GM18508 (cell line): Measurements from ENCODE around the gene ZNF775.

Experiments
- ATAC-seq: cut with Tn5 transposase; IDR thresholded peaks from one replicate; pipeline ENCODE4 v1.9.1; 2021; ENCODE audit warnings: moderate number of reproducible peaks; ENCODE audit not compliant: insufficient read depth, unreplicated experiment

ZNF775 gene

DNA sequence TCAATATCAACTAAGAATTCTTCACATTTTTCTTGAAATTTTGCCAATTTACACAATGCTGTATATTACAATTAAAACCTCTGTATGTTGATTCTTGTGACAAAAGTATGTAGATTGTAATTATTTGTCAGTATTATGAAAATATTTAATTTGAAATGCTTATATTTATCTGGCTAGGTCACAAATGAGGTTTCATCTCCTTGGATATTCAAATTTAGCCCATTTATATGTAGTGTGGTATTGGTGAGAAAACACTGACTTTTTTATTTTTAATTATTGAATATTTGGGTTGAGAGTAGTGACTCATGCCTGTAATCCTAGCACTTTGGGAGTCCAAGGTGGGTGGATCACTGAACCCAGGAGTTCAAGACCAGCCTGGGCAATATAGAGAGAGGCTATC is 34.8 kb upstream of the ZNF775 start:
- no peak for ATAC-seq

DNA sequence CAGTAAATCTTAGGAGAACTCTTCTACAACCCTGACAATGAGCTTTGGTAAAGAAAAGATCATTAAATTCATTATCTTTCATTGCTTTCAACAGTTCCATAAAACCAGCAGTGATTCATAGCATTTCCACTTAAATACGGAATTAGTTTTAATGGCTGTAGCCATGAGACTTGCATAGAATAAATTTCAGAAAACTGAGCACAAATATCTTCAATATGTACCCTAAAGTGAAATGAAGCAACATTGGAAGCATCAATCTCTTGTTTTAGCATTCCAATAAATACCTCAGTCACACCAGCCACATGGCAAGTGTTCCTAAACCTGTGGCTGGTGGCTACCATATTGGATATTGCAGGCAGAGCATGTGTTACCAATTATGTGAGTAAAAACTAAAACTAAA is 34.1 kb upstream of the ZNF775 start:
- ATAC-seq, result no peak

DNA sequence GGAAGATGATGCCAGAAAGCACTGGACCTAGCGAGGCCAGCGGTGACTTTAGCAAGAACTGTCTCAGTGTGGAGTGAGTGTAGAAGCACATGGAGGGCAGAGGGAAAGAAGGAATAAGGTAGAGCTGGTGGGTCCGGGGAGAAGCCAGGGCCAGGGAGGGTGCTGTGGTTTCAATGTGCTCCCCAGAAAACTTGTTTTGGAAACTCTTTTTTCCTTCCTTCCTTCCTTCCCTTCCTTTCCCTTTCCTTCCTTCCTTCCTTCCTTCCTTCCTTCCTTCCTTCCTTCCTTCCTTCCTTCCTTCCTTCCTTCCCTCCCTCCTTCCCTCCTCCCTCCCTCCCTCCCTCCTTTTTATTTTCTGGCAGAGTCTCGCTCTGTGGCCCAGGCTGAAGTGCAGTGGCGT is 32.2 kb upstream of the ZNF775 start:
- ATAC-seq, result no peak

DNA sequence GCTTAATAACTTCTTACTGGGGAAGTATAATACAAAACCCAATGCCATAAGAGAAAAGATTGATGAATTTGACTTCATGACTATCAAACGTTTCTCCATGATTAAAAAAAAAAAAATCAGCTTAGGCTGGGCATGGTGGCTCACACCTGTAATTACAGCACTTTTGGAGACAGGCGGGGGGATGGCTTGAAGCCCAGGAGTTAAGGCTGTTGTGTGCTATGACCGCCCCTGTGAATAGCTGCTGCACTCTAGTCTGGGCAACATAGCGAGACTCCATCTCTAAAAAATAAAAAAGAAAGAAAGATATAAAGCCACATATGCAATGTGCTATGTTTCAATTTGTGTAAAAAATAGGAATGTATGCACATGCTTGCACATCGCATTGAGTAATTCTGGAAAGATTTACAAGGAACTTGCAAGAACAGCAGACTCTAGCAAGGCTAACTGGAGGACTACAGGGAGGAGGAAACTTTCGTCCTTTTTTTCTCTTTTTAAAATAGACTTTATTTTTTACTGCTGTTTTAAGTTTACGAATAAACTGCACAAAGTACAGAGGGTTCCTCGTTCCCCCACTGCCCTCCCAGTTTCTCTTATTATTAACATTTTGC is 27.4 kb upstream of the ZNF775 start:
- ATAC-seq, result no peak

DNA sequence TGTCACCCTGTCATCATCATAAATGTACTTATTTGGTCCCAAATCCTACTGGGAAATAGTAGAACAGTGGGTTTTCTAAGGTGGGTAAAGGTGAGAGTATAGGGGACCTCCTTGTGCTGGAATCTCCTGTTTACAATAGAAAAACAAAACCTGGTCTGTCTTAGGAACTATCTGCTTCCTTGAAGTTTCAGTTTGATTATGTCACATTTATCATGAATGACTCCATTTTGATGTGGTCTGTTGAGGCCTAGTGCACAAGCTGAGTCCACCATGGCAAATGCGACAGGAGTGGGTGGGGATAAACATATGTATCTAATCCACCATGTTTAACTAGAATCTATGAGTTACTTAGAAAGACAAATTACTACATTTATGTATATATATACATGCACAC is 23.5 kb upstream of the ZNF775 start:
- no peak for ATAC-seq

DNA sequence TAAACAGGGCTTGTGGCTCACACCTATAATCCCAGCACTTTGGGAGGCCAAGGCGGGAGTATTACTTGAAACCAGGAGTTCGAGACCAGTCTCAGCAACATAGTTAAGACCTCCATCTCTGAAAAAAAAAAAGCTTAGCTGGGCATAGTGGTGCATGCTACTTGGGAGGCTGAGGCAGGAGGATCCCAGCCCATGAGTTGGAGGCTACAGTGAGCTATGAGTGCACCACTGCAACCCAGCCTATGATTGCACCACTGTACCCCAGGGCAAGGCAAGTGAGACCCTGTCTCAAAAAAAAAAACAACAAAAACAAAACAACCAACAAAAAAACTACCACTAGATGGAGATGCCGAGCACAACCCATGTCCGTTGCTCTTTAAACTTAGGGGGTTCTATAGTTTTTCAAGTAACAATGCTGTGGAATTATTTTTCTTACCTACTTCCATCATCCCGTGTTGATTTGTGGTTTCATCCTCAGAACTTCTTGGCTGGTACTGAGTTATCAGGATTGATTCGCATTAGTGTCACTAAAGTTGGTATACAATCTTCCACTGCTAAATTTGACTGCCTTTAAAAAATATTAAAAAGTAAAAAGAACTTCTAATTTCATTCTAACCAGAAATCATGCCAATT is 22.7 kb upstream of the ZNF775 start:
- ATAC-seq, result no peak

DNA sequence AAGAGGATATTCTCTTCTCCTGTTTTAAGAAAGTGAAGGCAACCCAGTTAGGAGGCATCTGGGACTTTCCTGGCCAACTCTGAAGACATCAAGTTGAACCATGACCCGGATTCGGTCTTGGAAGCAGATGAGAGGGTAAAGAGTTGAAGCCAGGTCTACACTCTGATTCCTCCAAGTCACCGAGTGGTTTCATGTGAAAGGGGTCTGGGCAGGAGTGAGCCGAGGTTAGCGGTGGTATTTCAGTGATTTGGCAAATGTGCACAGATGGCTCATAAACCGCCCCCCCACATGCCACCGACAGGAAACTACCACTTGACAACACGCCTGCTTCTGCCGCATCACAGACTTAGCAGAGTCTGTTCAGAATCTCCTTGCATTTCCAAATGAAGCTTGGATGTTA is 21.9 kb upstream of the ZNF775 start:
- ATAC-seq, result no peak

DNA sequence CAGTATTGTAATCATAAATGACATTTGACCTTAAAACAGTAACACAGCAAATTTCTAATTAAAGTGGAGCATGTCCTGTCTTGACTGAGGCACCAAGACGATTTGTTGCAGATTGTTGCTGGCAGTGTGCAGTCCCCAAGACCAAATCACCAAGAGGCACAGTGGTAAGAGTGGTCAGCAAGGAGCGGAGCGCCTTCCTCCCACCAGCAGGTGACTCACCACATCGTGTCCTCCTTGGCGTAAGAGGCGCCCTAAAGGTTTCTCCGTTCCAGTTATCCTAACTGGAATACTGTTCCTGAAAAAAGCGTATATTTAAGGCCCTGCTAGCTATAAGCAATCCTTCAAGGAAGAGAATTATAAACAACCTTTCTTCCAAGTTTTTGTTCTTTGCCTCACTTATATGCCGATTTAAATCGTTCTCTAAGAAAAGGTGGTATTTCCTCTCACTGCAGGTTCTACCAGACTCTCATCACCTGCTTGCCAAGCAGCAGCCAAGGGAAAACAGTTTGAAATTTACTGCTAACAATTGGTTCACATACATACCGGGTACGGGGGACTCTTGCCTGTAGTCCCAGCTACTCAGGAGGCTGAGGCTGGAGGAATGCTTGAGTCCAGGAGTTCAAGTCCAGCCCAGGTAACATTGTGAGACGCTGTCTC is 21.2 kb upstream of the ZNF775 start:
- no peak for ATAC-seq

DNA sequence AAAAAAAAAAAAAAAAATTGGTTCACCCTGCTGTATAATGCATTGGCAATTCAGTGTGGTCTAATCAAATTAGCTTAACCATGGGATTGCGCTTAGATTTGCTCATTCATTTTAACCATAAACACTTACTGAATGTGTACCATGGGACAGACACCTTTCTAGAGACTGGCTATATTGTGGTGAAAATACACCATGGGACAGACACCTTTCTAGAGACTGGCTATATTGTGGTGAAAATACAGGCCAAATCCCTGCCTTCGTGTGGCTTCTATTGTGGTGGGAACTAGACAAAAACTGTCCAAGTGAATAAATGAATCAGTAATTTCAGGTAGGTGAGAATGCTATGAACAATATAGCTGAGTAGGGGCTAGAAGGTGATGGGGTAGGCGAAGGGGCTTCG is 20.7 kb upstream of the ZNF775 start:
- ATAC-seq, result no peak

DNA sequence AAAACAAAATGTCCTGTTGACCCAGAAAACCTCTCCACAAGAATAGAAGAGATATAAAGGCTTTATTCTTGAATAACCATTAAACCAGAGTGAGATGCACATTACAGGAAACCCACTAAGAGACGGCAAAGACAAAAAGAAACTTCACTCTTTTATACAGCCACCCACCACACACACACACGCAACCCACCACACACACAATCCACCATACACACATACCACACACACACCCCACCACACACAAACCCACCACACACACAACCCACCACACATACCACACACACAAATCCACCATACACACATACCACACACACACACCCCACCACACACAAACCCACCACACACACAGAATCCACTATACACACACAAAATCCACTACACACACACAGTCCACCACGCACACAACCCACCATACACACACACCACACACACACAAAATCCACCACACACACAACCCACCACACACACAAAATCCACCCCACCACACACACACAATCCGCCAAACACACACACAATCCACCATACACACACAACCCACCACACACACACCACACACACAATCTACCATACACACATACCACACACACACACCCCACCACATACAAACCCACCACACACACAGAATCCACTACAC is 20.0 kb upstream of the ZNF775 start:
- ATAC-seq, result no peak

DNA sequence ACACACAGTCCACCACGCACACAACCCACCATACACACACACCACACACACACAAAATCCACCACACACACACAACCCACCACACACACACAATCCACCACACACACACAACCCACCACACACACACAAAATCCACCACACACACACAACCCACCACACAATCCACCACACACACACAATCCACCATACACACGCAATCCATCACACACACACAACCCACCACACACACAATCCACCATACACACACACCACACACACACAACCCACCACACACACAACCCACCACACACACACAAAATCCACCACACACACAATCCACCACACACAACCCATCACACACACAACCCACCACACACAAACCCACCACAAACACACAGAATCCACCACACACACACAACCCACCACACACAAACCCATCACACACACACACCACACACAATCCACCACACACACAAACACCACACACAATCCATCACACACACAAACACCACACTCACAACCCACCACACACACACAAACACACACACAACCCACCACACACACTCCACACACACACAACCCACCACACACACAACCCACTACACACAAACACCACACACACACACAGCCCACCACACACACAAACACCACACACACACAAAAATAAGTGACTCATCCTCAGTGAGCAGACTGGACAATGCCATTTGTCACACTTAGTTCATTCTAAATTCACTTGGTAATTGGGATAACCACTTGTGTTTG is 19.3 kb upstream of the ZNF775 start:
- no peak for ATAC-seq

DNA sequence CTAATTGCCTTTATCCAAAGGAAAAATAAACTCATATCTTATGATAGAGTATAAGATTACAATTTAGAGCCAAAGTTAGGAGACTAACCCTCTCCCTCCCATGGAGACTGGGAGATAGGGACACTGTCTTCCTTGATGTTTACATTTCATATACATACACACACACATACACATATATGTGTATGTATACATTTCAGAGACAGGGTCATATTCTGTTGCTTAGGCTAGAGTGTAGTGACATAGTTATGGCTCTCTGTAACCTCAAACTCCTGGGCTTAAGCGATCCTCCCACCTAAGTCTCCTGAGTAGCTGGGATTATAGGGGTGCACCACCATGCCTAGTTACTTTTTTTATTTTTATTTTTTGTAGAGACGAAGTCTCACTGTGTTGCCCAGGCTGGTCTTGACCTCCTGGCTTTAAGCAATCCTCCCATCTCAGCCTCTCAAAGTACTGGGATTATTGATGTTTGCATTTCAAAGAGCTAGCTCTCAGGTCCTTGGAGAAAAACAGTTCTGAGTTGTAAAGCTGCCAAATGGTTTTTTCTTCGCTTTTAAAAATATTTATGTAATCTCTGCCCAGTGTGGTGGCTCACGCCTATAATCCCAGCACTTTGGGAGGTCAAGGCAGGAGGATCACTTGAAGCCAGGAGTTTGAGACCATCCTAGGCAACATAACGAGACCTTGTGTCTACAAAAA is 18.6 kb upstream of the ZNF775 start:
- no peak for ATAC-seq

DNA sequence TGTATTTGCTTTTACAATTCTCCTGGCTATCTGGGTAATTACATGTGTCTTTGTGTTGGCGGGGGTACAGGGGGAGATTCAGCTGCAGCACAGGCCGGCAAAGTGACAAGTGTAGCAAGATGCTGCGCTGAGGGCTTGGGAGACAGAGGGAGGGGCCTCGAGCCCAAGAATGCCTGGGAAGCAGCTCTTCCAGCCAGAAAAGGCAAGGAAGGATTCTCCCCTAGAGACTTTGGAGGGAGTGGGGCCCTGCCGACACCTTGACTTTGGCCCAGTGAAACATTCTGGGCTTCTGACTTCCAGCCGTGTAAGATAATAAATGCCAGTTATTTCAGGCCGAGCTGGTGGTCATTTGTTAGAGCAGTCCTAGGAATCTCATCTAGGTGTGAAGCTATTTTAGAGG is 17.7 kb upstream of the ZNF775 start:
- ATAC-seq, result no peak

DNA sequence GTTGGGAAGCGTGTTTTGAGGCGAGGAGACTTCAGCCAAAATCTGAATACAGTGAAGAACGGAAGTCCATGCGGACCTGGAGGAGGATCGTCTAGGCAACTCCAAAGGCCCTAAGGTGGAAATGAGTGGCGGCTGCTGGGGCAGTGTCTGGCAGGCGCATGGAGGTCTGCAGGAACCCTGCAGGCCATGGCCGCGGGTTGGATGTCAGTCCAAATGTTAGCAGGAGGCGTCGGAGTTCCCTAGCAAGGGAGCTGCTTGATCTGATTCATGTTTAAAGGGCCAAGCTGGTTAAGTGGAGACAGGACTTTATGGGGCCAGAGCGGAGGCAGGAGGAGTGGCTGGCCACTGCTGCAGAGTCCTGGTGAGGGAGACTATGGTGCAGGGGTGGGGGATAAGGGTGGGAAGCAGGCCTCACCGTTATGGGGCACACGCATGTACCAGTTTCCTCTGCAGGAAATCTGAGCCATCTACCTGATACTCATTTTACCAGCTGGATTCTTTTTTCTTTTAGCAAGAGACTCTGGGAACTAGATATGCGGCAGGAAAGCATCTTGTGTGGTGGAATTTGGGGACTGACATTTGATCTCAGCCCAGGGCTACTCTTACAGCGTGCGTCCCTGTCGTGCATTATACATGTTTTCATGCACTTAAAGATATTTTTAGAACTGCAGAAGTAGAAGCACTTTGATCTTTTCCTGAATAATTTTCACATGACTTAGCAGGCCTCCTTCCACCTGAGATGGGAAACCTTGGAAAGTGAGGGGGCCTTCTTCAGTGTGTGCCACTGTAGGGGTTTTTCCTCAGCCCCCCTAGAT is 17.1 kb upstream of the ZNF775 start:
- no peak for ATAC-seq

DNA sequence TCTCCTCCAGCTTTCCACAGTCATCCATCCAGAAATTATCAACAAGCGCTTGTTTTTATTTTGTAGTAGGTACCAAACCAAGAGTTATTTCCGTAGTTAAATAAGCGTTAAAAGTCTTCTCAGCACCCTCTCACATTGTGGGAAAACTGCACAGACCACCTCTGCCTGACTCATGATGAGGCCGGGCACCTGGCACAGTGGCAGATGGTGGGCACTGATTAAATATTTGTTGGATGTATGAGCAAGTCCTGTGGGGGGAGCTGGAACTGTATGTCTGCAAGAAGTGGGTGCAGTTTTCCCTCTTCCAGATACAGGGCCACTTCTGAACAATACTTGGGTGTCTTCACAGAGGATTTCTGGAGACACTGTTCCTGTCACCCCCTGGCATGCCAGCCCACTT is 15.8 kb upstream of the ZNF775 start:
- no peak for ATAC-seq

DNA sequence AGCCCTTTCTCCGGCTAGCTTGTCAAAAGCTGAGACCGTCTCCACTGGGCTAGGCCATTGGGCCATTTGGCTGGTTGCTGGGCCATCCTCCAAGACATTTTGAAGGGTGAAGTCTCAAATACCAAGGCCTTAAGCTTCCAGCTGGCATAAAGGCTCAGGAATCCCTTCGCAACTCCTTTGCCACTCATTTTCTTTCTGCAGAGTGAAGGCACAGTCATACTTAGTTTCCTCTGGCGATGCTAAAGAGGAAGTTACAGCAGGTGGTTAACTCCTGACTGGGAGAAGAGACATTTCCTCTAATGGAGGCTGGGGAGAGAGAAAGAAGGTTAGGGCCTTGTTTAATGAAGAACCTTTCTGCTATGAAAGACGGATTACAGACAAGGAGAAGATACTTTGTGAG is 15.3 kb upstream of the ZNF775 start:
- no peak for ATAC-seq

DNA sequence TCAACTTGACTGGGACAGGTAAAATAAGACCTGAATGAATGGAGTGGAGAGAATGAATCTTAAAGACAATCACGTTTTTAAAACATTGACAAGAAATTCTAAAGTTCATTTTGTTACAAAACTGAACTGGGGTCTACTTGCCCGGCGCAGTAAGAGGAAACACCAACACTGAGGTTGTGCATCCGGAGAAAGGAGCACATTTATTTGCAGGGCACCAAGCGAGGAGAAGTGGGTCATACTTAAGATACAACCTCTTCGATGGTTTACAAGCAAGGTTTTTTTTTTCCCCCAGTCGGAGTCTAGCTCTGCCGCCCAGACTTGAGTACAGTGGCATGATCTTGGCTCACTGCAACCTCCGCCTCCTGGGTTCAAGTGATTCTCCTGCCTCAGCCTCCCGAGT is 13.9 kb upstream of the ZNF775 start:
- no peak for ATAC-seq

DNA sequence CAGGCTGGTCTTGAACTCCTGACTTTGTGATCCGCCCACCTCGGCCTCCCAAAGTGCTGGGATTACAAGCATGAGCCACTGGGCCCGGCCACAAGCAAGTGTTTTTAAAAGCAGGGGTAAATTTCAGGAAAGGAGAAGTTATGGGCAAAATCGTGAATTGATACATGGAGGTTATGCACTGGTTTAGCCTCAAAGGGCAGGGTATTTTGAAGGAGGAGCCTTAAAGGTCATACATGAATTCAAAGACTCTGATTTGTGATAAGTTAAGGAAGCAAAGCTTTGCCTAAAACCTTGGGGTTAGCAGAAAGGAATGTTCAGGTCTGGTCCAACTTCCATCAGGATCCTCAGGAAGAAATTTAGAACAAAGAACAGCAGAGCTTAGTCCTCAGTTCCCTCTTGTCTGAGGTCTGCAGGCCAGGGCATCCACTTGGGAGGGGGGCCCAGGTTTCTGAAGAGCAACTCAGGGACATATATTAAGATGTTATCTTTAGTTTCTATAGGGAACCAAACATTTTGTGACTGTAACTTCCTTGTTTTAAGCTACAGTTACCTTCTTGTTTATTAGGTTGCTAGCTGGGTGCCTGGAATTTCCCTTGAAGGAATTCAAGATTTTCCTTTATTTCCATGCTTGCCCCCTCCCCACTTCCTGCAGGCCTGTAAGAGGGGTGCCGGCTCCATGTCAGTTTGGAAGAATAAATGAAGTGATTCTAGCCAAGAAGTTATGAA is 13.3 kb upstream of the ZNF775 start:
- ATAC-seq, result no peak

DNA sequence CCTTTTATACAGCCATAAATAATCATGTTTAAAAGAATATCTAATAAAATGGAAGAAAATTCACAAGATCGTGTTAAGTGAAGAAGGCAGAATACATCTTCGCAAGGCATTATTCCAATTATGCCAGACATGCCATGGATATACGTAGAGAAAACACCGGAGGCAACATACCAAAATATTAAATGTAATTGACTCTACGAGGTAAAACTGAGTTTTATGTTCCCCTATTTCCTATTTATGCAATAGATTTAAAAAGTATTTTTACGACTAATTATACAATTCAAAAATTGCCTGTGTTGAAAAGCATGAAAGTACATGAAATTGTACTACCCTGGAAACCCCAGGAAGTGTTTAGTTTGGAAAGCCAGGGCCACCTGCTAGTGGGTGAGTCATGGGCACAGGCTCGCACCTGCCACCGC is 11.4 kb upstream of the ZNF775 start:
- ATAC-seq, result no peak
